ENCODE data around the gene TRIM41. TPM values are rescaled to one million over a fixed set of nuclear protein-coding genes. Genes with fewer than 3 reads are reported as not detected.

The TRIM41 gene
- polyA plus RNA-seq, 4 donors = 30.6 to 41.6 (median 36.5) TPM

- no peak for DNase-seq (ENCODE audit: low read depth in 4 of 4, low spot score in 2 of 4)
These were observed 30.6 kb upstream of the TRIM41 start for GRCh38 chr5:181192337-181193046.

- DNase-seq (ENCODE audit: low read depth in 4 of 4, low spot score in 2 of 4) = no peak
These were observed 29.4 kb upstream of the TRIM41 start for GRCh38 chr5:181193656-181194055.

- DNase-seq (ENCODE audit: low read depth in 4 of 4, low spot score in 2 of 4) = no peak
These were observed 28.4 kb upstream of the TRIM41 start for GRCh38 chr5:181194489-181195248.

- DNase-seq (ENCODE audit: low read depth in 4 of 4, low spot score in 2 of 4) = no peak
These were observed 27.8 kb upstream of the TRIM41 start for GRCh38 chr5:181195249-181195761.

GRCh38 chr5:181197326-181197951, 25.6 kb upstream of the TRIM41 start:
- DNase-seq (ENCODE audit: low read depth in 4 of 4, low spot score in 2 of 4) = no peak

GRCh38 chr5:181198106-181198685, 24.9 kb upstream of the TRIM41 start:
- DNase-seq (ENCODE audit: low read depth in 4 of 4, low spot score in 2 of 4) = no peak

GRCh38 chr5:181198905-181199519, 24.1 kb upstream of the TRIM41 start:
- no peak for DNase-seq (ENCODE audit: low read depth in 4 of 4, low spot score in 2 of 4)

- DNase-seq (ENCODE audit: low read depth in 4 of 4, low spot score in 2 of 4) = no peak
These were observed 23.0 kb upstream of the TRIM41 start for GRCh38 chr5:181199881-181200638.

GRCh38 chr5:181200816-181201215, 22.3 kb upstream of the TRIM41 start:
- no peak for DNase-seq (ENCODE audit: low read depth in 4 of 4, low spot score in 2 of 4)

- no peak for DNase-seq (ENCODE audit: low read depth in 4 of 4, low spot score in 2 of 4)
These were observed 19.9 kb upstream of the TRIM41 start for GRCh38 chr5:181203093-181203711.

GRCh38 chr5:181203777-181204112, 19.3 kb upstream of the TRIM41 start:
- DNase-seq (ENCODE audit: low read depth in 4 of 4, low spot score in 2 of 4) = no peak

GRCh38 chr5:181204113-181204825, 18.8 kb upstream of the TRIM41 start:
- no peak for DNase-seq (ENCODE audit: low read depth in 4 of 4, low spot score in 2 of 4)

- no peak for DNase-seq (ENCODE audit: low read depth in 4 of 4, low spot score in 2 of 4)
These were observed 18.0 kb upstream of the TRIM41 start, which contains the start of gene TRIM7 for GRCh38 chr5:181204826-181205760. TSS of gene TRIM7 (minus strand) at chr5:181205196. CDS start at chr5:181205110, 86 bp downstream.

- DNase-seq (ENCODE audit: low read depth in 4 of 4, low spot score in 2 of 4) = peak in 1 of 4 donors; percentile 62
These were observed 17.1 kb upstream of the TRIM41 start for GRCh38 chr5:181205761-181206649.

- DNase-seq (ENCODE audit: low read depth in 4 of 4, low spot score in 2 of 4) = no peak
These were observed 15.7 kb upstream of the TRIM41 start for GRCh38 chr5:181207214-181207959.

GRCh38 chr5:181207960-181208253, 15.2 kb upstream of the TRIM41 start:
- DNase-seq (ENCODE audit: low read depth in 4 of 4, low spot score in 2 of 4) = no peak
